ENCODE results near the gene CATSPERE.
"Not testable (repeated sequence)": the region's sequence is repeated elsewhere in the genome, so short reads cannot be mapped to it uniquely, and the experiment has no call there.

The CATSPERE gene

DNA sequence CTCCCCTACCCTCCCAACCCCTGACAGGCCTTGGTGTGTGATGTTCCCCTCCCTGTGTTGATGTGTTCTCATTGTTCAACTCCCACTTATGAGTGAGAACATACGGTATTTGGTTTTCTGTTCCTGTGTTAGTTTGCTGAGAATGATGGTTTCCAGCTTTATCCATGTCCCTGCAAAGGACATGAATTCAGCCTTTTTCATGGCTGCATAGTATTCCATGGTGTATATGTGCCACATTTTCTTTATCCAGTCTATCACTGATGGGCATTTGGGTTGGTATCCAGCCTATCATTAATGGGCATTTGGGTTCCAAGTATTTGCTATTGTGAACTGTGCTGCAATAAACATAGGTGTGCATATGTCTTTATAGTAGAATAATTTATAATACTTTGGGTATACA, 101.8 kb downstream of the CATSPERE start:
- WGBS (ENCODE audit: insufficient coverage) = no CpG with 5 or more reads among the region's 1 CpG
- H3K36me3 ChIP-seq (ENCODE audit: control insufficient read depth in 4 of 4, insufficient read depth in 4 of 4, low read length in 3 of 4); CTCF ChIA-PET; H3K27ac ChIP-seq (ENCODE audit: insufficient read depth in 1 of 2, low read depth in 1 of 2, low read length in 2 of 2, poor library complexity in 1 of 2, severe bottlenecking in 2 of 2); H3K9me3 ChIP-seq (ENCODE audit: control extremely low read depth in 1 of 5, control insufficient read depth in 4 of 5, insufficient read depth in 2 of 5, low read depth in 1 of 5, low read length in 4 of 5); H3K27me3 ChIP-seq (replicated peaks in 2 of 5; ENCODE audit: control insufficient read depth in 4 of 5, insufficient read depth in 5 of 5, low read length in 4 of 5); H3K4me1 ChIP-seq (ENCODE audit: control extremely low read depth in 1 of 4, control insufficient read depth in 4 of 4, insufficient read depth in 4 of 4, low read length in 3 of 4); H3K4me3 ChIP-seq (ENCODE audit: control insufficient read depth in 1 of 7, extremely low read depth in 1 of 7, insufficient read depth in 4 of 7, low read depth in 2 of 7, low read length in 6 of 7); DNase-seq; POLR2A ChIA-PET: not testable (repeated sequence)

DNA sequence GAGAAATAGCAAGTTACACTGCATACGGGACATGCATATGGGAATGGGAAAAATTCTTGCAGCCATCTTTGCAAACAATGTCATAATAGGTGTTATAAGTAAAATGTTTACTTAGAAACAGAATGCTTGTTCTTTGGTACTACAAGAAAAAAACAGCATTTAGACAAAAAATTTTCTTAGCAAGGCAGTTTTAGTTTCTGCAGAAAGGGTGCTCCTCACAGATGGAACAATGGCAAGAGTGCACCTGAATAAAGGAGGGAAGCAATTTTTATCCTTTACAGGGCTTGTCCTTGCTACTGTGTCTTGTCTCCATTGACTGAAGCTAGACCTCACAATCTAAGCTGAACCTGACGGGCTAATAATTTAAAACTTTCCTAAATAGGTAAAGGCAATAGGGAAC, 112.7 kb downstream of the CATSPERE start:
- CTCF ChIA-PET = no interaction called here
- no CpG with 5 or more reads among the region's 2 CpGs for WGBS (ENCODE audit: insufficient coverage)

DNA sequence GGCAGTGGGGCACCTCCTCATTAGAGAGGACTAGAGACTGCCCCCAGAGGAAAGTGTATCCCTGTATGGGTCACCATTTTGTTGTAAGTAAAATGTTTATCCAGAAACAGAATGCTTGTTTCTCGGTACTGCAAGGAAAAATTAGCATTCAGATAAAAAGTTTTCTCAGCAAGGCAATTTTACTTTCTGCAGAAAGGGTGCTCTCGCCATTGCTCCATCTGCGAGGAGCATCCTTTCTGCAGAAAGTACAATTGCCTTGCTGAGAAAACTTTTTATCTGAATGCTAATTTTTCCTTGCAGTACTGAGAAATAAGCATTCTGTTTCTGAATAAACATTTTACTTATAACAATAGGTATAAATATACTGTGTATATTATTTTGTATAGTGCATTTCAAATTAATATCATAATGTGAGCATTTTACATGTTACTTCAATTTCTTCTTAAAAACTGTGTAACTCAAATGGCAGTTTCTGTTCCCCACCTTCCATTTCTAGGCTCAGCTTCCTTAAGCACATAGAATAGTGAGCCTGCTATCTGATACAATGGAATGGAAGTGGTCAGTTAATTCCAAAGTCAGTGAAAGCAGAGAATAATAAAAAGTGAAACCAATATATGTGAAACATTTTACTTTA, 115.3 kb downstream of the CATSPERE start:
- 100% methylated on average over 3 of the region's 3 CpGs for WGBS (ENCODE audit: insufficient coverage)
- H3K36me3 ChIP-seq (ENCODE audit: control insufficient read depth in 4 of 4, insufficient read depth in 4 of 4, low read length in 3 of 4) = no peaks in the 10 kb centered on the region
- H3K4me3 ChIP-seq (ENCODE audit: control insufficient read depth in 1 of 7, extremely low read depth in 1 of 7, insufficient read depth in 4 of 7, low read depth in 2 of 7, low read length in 6 of 7) = peak overlapping the region in 1 of 7 experiments; percentile 28
- H3K9me3 ChIP-seq (ENCODE audit: control extremely low read depth in 1 of 5, control insufficient read depth in 4 of 5, insufficient read depth in 2 of 5, low read depth in 1 of 5, low read length in 4 of 5) = peaks cover 11 to 65% (median 28%) of the 10 kb centered on the region in 5 experiments
- peak; percentile 6 to 36 (median 25) for DNase-seq
- H3K27ac ChIP-seq (ENCODE audit: insufficient read depth in 1 of 2, low read depth in 1 of 2, low read length in 2 of 2, poor library complexity in 1 of 2, severe bottlenecking in 2 of 2) = no peak overlapping the region
- H3K27me3 ChIP-seq (replicated peaks in 2 of 5; ENCODE audit: control insufficient read depth in 4 of 5, insufficient read depth in 5 of 5, low read length in 4 of 5) = no peaks in the 10 kb centered on the region
- CTCF ChIA-PET = no interaction called here
- no peaks in the 10 kb centered on the region for H3K4me1 ChIP-seq (ENCODE audit: control extremely low read depth in 1 of 4, control insufficient read depth in 4 of 4, insufficient read depth in 4 of 4, low read length in 3 of 4)
- POLR2A ChIA-PET = no interaction called here

More for the DNA sequence above, 112.7 kb downstream of the CATSPERE start:
- Histone ChIP-seq H3K4me1 (ENCODE audit: control extremely low read depth in 1 of 4, control insufficient read depth in 4 of 4, insufficient read depth in 4 of 4, low read length in 3 of 4) (no peaks in the 10 kb centered on the region), H3K36me3 (ENCODE audit: control insufficient read depth in 4 of 4, insufficient read depth in 4 of 4, low read length in 3 of 4) (no peaks in the 10 kb centered on the region), H3K9me3 (ENCODE audit: control extremely low read depth in 1 of 5, control insufficient read depth in 4 of 5, insufficient read depth in 2 of 5, low read depth in 1 of 5, low read length in 4 of 5) (peaks cover 10 to 67% (median 28%) of the 10 kb centered on the region in 5 experiments), H3K4me3 (ENCODE audit: control insufficient read depth in 1 of 7, extremely low read depth in 1 of 7, insufficient read depth in 4 of 7, low read depth in 2 of 7, low read length in 6 of 7) (no peak overlapping the region), H3K27me3 (replicated peaks in 2 of 5; ENCODE audit: control insufficient read depth in 4 of 5, insufficient read depth in 5 of 5, low read length in 4 of 5) (no peaks in the 10 kb centered on the region), H3K27ac (ENCODE audit: insufficient read depth in 1 of 2, low read depth in 1 of 2, low read length in 2 of 2, poor library complexity in 1 of 2, severe bottlenecking in 2 of 2) (no peak overlapping the region)
- DNase-seq = peak in 1 of 3 donors; percentile 1
- POLR2A ChIA-PET = no interaction called here

DNA sequence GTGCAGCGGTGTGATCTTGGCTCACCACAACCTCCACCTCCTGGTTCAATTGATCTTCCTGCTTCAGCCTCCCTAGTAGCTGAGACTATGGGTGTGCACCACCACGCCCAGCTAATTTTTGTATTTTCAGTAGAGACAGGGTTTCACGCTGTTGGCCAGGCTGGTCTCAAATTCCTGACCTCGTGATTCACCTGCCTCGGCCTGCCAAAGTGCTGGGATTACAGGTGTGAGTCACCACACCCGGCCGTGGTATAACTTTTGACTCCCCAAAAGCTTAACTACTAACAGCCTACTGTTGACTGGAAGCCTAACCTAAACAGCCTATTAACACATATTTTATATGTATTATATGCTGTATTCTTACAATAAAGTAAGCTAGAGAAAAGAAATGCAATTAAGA, 117.1 kb downstream of the CATSPERE start:
- peaks cover 9 to 52% (median 28%) of the 10 kb centered on the region in 5 experiments for H3K9me3 ChIP-seq (ENCODE audit: control extremely low read depth in 1 of 5, control insufficient read depth in 4 of 5, insufficient read depth in 2 of 5, low read depth in 1 of 5, low read length in 4 of 5)
- CTCF ChIA-PET = interaction anchor here (0.5 kb wide), 1 partner anchor 25 kb away, joined by 3 read pairs; no protein-coding TSS in a partner anchor
- H3K27ac ChIP-seq (ENCODE audit: insufficient read depth in 1 of 2, low read depth in 1 of 2, low read length in 2 of 2, poor library complexity in 1 of 2, severe bottlenecking in 2 of 2); DNase-seq; H3K27me3 ChIP-seq (replicated peaks in 2 of 5; ENCODE audit: control insufficient read depth in 4 of 5, insufficient read depth in 5 of 5, low read length in 4 of 5); H3K4me3 ChIP-seq (ENCODE audit: control insufficient read depth in 1 of 7, extremely low read depth in 1 of 7, insufficient read depth in 4 of 7, low read depth in 2 of 7, low read length in 6 of 7); H3K36me3 ChIP-seq (ENCODE audit: control insufficient read depth in 4 of 4, insufficient read depth in 4 of 4, low read length in 3 of 4); POLR2A ChIA-PET; H3K4me1 ChIP-seq (ENCODE audit: control extremely low read depth in 1 of 4, control insufficient read depth in 4 of 4, insufficient read depth in 4 of 4, low read length in 3 of 4): not testable (repeated sequence)
- WGBS (ENCODE audit: insufficient coverage) = 95% methylated on average over 6 of the region's 7 CpGs

DNA sequence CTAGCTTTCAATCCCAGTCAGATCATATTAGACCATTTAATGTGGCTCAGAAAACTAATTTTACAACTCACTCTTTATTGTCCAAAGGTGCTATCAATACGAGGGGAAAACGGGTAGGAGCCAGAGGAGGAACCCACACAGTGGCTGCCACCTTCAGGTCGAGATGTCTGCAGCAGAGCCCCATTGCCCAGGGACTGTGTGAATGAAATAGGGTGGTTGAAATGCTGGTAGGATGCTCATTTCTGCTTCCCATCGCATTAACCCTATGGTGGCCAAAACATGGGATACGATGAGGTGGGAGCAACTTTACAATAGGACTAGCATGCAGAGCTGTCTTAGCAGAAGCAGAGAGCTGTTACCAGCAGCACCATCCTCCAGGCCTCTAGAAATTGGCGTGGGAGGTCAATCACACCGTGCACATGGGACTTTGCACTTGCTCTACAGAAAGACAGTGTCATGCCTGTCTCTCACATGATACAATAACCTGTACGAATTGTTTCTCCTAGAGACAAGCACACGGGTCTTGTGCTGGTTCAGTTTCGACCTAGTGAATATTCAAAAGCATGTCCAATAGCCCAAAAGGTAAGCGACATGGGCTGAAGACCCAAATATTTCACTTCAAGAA, 122.4 kb downstream of the CATSPERE start:
- no peaks in the 10 kb centered on the region for H3K36me3 ChIP-seq (ENCODE audit: control insufficient read depth in 4 of 4, insufficient read depth in 4 of 4, low read length in 3 of 4)
- POLR2A ChIA-PET = no interaction called here
- CTCF ChIA-PET = no interaction called here
- peaks cover 4 to 14% (median 9%) of the 10 kb centered on the region in 4 experiments for H3K4me1 ChIP-seq (ENCODE audit: control extremely low read depth in 1 of 4, control insufficient read depth in 4 of 4, insufficient read depth in 4 of 4, low read length in 3 of 4)
- H3K27ac ChIP-seq (ENCODE audit: insufficient read depth in 1 of 2, low read depth in 1 of 2, low read length in 2 of 2, poor library complexity in 1 of 2, severe bottlenecking in 2 of 2) = no peak overlapping the region
- DNase-seq = no peak
- no peaks in the 10 kb centered on the region for H3K27me3 ChIP-seq (replicated peaks in 2 of 5; ENCODE audit: control insufficient read depth in 4 of 5, insufficient read depth in 5 of 5, low read length in 4 of 5)
- H3K4me3 ChIP-seq (ENCODE audit: control insufficient read depth in 1 of 7, extremely low read depth in 1 of 7, insufficient read depth in 4 of 7, low read depth in 2 of 7, low read length in 6 of 7) = no peak overlapping the region
- WGBS (ENCODE audit: insufficient coverage) = 96% methylated on average over 11 of the region's 11 CpGs
- peaks cover 0 to 8% (median 0%) of the 10 kb centered on the region in 5 experiments for H3K9me3 ChIP-seq (ENCODE audit: control extremely low read depth in 1 of 5, control insufficient read depth in 4 of 5, insufficient read depth in 2 of 5, low read depth in 1 of 5, low read length in 4 of 5)

DNA sequence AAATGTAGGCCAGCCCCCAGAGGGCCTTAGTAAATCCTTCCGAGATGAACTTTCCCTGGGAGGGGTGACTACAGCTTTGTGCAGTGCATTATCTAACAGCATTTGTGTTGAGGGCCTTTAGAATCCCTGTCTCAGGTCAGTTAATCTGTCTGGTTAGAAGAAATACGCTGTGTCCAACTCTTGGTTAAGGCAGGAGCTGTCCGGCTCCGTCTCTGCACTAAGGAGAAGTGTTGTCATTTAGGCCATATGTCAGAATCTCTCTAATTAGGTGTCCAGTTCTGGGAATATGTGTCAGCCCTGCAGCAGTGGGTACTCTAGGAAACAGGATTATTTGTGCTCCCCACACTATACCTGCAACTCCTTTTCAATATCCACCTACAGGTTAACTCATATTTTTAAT, 124.8 kb downstream of the CATSPERE start:
- Histone ChIP-seq H3K9me3 (ENCODE audit: control extremely low read depth in 1 of 5, control insufficient read depth in 4 of 5, insufficient read depth in 2 of 5, low read depth in 1 of 5, low read length in 4 of 5) (peaks cover 0 to 5% (median 2%) of the 10 kb centered on the region in 5 experiments), H3K27me3 (replicated peaks in 2 of 5; ENCODE audit: control insufficient read depth in 4 of 5, insufficient read depth in 5 of 5, low read length in 4 of 5) (no peaks in the 10 kb centered on the region), H3K27ac (ENCODE audit: insufficient read depth in 1 of 2, low read depth in 1 of 2, low read length in 2 of 2, poor library complexity in 1 of 2, severe bottlenecking in 2 of 2) (no peak overlapping the region), H3K4me1 (ENCODE audit: control extremely low read depth in 1 of 4, control insufficient read depth in 4 of 4, insufficient read depth in 4 of 4, low read length in 3 of 4) (peaks cover 4 to 14% (median 9%) of the 10 kb centered on the region in 4 experiments), H3K4me3 (ENCODE audit: control insufficient read depth in 1 of 7, extremely low read depth in 1 of 7, insufficient read depth in 4 of 7, low read depth in 2 of 7, low read length in 6 of 7) (no peak overlapping the region), H3K36me3 (ENCODE audit: control insufficient read depth in 4 of 4, insufficient read depth in 4 of 4, low read length in 3 of 4) (no peaks in the 10 kb centered on the region)
- WGBS (ENCODE audit: insufficient coverage) = 98% methylated on average over 4 of the region's 4 CpGs
- ChIA-PET POLR2A (no interaction called here), CTCF (no interaction called here)
- DNase-seq = no peak

DNA sequence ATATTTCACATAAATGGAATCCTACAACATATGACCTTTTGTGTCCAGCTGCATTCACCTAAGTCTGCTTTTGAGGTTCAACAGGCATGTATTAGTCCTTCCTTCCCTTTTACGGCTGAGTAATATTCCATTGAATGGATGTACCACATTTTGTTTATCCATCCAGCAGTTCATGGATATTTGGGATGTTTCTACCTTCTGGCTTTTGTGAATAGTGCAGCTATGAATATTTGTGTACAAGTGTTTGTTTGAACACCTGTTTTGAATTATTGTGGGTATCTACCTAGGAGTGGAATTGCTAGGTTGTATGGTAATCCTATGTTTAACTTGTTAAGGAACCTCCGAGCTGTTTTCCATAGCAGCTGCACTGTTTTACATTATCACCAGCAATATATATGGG, 129.6 kb downstream of the CATSPERE start:
- ChIA-PET CTCF (interaction anchor here (0.6 kb wide), 1 partner anchor 222 kb away, joined by 3 read pairs; no protein-coding TSS in a partner anchor), POLR2A (no interaction called here)
- H3K27me3 ChIP-seq (replicated peaks in 2 of 5; ENCODE audit: control insufficient read depth in 4 of 5, insufficient read depth in 5 of 5, low read length in 4 of 5) = no peaks in the 10 kb centered on the region
- peaks cover 0 to 6% (median 2%) of the 10 kb centered on the region in 5 experiments for H3K9me3 ChIP-seq (ENCODE audit: control extremely low read depth in 1 of 5, control insufficient read depth in 4 of 5, insufficient read depth in 2 of 5, low read depth in 1 of 5, low read length in 4 of 5)
- no peak for DNase-seq
- no peak overlapping the region for H3K27ac ChIP-seq (ENCODE audit: insufficient read depth in 1 of 2, low read depth in 1 of 2, low read length in 2 of 2, poor library complexity in 1 of 2, severe bottlenecking in 2 of 2)
- no CpG with 5 or more reads among the region's 2 CpGs for WGBS (ENCODE audit: insufficient coverage)
- H3K4me1 ChIP-seq (ENCODE audit: control extremely low read depth in 1 of 4, control insufficient read depth in 4 of 4, insufficient read depth in 4 of 4, low read length in 3 of 4) = peaks cover 0 to 2% (median under 1%) of the 10 kb centered on the region in 4 experiments
- no peaks in the 10 kb centered on the region for H3K36me3 ChIP-seq (ENCODE audit: control insufficient read depth in 4 of 4, insufficient read depth in 4 of 4, low read length in 3 of 4)
- H3K4me3 ChIP-seq (ENCODE audit: control insufficient read depth in 1 of 7, extremely low read depth in 1 of 7, insufficient read depth in 4 of 7, low read depth in 2 of 7, low read length in 6 of 7) = no peak overlapping the region
